Activated T-cell treated with anti-CD3 and anti-CD28 coated beads, Interleukin-2, amount 50 U/mL, for 72 hours (primary cell): ENCODE measurements around the gene ZNF746. TPM values are rescaled to one million over a fixed set of nuclear protein-coding genes. Genes with fewer than 3 reads are reported as not detected.

Experiments
- ATAC-seq, 2 donors: fragments of 150-1000 bp; cut with Tn5 transposase; replicated peaks in 1 of 2; 2 replicates each; pipeline ENCODE4 v1.10.0; 2021; ENCODE audit warnings: moderate library complexity in 2 of 2, mild to moderate bottlenecking in 1 of 2
- DNase-seq, 2 donors: peaks; one replicate each; pipeline ENCODE4 v3.0.0; 2021 to 2022; ENCODE audit warnings: mixed read lengths in 1 of 2
- H3K27ac Mint-ChIP-seq: one replicate; pipeline ENCODE4 v1.8.0; 2022; ENCODE audit warnings: mild to moderate bottlenecking, moderate library complexity, mixed read lengths
- H3K27me3 Mint-ChIP-seq: one replicate; pipeline ENCODE4 v1.8.0; 2022; ENCODE audit warnings: low read depth, mixed read lengths
- H3K36me3 Mint-ChIP-seq, 2 donors: one replicate each; pipeline ENCODE4 v1.8.0; 2022; ENCODE audit warnings: mixed read lengths in 2 of 2, mild to moderate bottlenecking in 1 of 2; ENCODE audit not compliant: insufficient read depth in 2 of 2
- H3K4me1 Mint-ChIP-seq: one replicate; pipeline ENCODE4 v1.8.0; 2022; ENCODE audit warnings: low read depth, mixed read lengths
- H3K4me3 Mint-ChIP-seq, 2 donors: one replicate each; pipeline ENCODE4 v1.8.0; 2022; ENCODE audit warnings: mild to moderate bottlenecking in 2 of 2, mixed read lengths in 2 of 2, moderate library complexity in 2 of 2
- H3K9me3 Mint-ChIP-seq, 2 donors: one replicate each; pipeline ENCODE4 v1.8.0; 2022; ENCODE audit warnings: mixed read lengths in 2 of 2
- total RNA-seq, 2 donors: library from RNA; stranded (reverse); gene quantifications; one replicate each; pipeline ENCODE4 v1.2.3, GENCODE V29; 2022

Gene ZNF746
- total RNA-seq, 2 donors from 2014 or later: 20.3 to 21.9 TPM

DNA sequence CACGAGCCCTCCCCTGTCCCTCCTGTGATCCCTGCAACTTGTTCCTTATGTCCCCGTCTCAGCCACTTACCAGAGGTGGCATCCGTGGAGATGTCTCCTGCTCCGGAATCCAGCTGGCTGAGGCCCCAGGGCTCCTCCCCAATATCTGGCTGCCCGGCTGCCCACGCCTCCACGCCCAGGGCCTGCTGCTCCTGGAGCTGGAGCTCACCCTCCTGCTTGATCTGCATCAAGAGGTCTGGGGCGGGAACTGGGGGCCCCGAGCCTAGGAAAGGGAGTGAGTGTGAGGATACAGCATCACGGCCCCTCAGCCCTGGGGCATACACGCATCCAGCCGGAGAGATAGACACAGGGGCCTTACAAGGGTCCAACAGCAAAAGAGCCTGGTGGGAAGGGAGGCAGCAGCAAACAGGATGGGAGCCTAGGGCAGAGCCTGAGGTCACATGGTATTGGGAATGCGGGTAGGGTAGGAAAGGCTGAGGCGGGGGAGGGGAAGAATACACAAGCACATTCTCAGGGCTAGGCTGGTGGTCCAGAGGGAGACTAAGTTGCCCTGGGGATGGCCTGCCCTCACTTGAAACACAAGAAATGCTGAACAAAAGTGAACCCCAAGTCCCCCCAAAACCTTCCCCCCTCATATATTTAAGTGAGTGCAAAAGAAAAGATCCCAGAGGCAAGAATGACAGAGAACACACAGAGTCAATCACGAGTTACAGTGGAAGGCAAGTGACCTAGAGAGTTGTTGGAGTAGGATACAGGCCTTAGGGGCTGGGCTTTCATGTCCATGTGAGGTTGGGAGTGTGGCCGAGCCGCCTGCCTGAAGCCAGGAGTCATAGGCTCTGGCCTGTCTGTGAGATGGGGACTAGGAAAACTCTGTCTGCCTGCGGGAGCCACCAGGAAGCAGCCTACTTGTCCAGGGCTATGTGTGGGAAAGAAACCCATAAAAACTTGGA lies 19.8 kb downstream of the ZNF746 start:
- Mint-ChIP-seq H3K4me3 (no peak overlapping the region), H3K36me3 (peaks cover 11 to 18% of the 10 kb centered on the region in 2 donors), H3K4me1 (no peaks in the 10 kb centered on the region), H3K9me3 (peaks cover 0 to 7% of the 10 kb centered on the region in 2 donors), H3K27me3 (no peaks in the 10 kb centered on the region), H3K27ac (peak overlapping the region; percentile 6)
- DNase-seq (no peak), ATAC-seq (no peak)

DNA sequence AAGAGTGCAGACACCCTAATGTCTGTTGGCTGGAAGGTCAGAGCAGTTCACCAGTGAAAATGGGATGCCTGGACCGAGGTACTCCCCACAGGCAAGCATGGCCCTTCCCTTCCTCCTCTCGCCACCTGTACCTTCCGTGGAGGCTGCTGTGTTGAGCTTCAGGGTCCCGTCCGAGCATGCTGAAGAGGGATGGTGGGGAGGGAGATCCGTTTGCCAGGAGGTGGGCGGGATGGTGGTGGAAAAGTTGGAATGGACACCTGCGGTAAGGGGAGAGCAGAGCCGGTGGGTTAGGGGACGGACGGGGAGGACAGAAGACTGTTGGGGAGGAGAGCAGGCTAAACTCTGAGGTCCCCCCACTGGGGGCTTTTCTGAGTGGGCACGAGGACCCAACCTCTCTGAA lies 20.8 kb downstream of the ZNF746 start:
- H3K27ac Mint-ChIP-seq: no peak overlapping the region
- DNase-seq (no peak), ATAC-seq (no peak)
- peaks cover 0 to 7% of the 10 kb centered on the region in 2 donors for H3K9me3 Mint-ChIP-seq
- no peak overlapping the region for H3K4me3 Mint-ChIP-seq
- H3K27me3 Mint-ChIP-seq: no peaks in the 10 kb centered on the region
- no peaks in the 10 kb centered on the region for H3K4me1 Mint-ChIP-seq
- peaks cover 13 to 20% of the 10 kb centered on the region in 2 donors for H3K36me3 Mint-ChIP-seq

DNA sequence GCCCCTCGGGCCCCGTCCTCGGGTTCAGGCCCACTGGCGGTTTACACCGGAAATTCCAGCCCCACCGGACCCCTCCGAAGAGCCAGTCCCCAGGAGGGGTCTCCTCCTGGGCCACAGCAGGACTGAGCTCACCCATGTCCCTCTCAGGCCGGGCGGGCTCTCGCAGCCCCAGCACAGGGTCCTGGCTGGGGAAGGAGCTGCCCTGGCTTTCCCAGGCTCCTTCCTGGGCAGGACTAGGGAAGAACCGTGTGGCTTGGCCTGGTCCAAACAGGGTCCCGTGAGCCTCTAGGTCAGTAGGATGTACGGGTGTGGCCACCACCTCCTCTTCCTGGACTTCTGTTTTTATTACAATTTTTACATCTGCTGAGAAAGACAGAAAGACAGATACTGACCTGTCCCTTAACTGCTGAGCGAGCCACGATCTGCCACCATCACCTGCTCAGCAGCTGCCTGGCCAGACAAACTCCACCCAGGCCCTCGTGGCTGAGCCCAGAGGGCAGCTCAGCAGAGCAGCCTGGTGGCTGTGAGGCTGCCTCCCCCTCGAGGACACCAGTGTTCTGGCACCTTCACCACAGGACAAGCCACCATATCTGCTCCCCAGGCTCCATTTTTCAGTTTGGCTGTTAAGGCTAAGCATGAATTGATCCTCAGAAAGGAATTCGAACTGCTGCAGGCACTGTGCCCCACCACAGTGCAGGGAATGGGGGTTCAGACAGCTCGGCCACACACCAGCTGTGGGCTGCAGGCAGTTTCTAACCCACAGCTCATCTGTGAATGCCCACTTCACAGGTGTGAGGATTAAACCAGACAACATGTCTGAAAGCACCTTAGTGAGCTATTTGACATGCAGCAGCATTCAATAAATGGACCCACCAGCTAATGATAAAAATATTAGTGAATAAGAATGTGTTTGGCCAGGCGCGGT lies 22.2 kb downstream of the ZNF746 start:
- ATAC-seq (no peak), DNase-seq (no peak)
- peaks cover 14 to 22% of the 10 kb centered on the region in 2 donors for H3K36me3 Mint-ChIP-seq
- no peaks in the 10 kb centered on the region for H3K4me1 Mint-ChIP-seq
- no peak overlapping the region for H3K4me3 Mint-ChIP-seq
- H3K27me3 Mint-ChIP-seq: no peaks in the 10 kb centered on the region
- peaks cover 2 to 7% of the 10 kb centered on the region in 2 donors for H3K9me3 Mint-ChIP-seq
- H3K27ac Mint-ChIP-seq: no peak overlapping the region

GRCh38 chr7:149474309-149475120 lies 23.1 kb downstream of the ZNF746 start:
- Mint-ChIP-seq H3K4me1 (no peaks in the 10 kb centered on the region), H3K9me3 (peaks cover 2 to 7% of the 10 kb centered on the region in 2 donors), H3K36me3 (peaks cover 15 to 20% of the 10 kb centered on the region in 2 donors), H3K4me3 (no peak overlapping the region), H3K27ac (no peak overlapping the region), H3K27me3 (no peaks in the 10 kb centered on the region)
- no peak for ATAC-seq
- DNase-seq: no peak

DNA sequence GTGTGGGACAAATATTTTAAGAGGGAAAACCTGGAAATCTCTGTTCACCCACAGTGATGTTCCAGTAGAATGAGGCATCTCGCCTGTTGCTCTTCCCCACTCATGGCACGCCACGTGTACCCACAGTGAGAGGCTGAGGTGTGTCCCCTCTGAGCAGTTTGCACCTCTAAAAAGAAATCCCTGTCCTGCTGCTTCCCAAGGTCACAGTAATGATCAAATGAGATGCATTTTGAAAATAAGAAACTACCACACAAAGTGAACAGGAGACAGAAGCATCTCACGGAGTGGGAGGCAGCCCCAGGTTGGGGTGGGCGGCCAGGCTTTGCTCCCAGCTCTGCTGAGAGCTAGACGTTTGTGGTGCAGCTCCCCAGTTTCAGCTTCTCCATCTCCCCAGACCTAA lies 24.4 kb downstream of the ZNF746 start:
- Mint-ChIP-seq H3K27ac (no peak overlapping the region), H3K9me3 (peaks cover 0 to 2% of the 10 kb centered on the region in 2 donors), H3K4me1 (no peaks in the 10 kb centered on the region), H3K4me3 (no peak overlapping the region), H3K36me3 (peaks cover 7 to 11% of the 10 kb centered on the region in 2 donors), H3K27me3 (no peaks in the 10 kb centered on the region)
- DNase-seq (no peak), ATAC-seq (no peak)

DNA sequence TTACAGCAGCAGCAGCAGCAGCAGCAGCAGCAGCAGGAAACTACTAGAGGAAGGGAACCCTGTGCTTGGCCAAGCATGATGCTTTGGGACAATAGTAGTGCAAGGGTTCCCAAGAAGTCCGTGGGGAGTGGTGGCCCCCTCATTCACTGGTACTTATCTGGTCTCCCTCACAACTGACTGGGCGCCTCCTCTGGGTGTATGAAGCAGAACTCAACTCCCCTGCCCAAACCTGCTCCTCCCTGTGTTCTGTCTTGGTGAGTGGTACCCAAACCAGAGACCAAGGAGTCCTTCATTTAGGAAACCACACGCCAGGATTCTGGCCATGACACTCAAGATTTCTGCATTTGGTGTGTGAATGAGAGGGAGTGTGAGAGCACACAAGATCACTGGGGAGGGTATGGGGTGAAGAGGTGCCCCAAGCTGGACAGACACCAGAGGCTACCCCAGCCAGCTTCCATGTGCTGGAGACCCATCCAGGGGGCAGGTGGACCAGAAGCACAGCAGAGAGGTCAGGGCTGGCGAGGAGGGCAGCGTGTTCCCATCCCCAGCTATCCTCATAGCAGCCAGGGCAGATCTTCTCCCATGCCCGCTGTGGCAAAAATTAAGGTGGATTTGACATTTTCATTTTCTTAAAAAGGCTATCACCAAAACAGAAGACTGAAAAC lies 26.2 kb downstream of the ZNF746 start:
- Mint-ChIP-seq H3K9me3 (peaks cover under 1 to 2% of the 10 kb centered on the region in 2 donors), H3K27me3 (no peaks in the 10 kb centered on the region), H3K4me1 (no peaks in the 10 kb centered on the region), H3K36me3 (peaks cover 7 to 8% of the 10 kb centered on the region in 2 donors), H3K27ac (no peak overlapping the region), H3K4me3 (no peak overlapping the region)
- ATAC-seq: no peak
- DNase-seq: no peak

DNA sequence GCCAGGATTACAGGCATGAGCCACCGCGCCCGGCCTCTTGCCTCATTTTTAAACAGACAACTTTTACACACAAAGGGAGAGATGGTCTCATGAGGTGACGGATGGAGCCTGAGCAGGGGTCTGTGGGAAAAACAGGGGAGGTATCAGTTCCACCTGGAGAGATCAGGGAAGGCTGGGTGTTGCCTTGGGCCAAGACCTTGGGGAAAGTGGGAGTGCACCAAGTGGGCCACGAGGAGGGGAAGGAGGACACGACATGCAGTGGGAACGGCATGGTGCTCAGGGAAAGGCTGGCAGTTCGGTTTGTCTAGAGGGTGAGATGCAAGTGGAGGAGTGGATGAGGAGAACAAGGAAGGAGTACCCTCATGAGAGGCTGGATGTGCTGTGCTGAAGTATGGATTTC lies 27.8 kb downstream of the ZNF746 start:
- Mint-ChIP-seq H3K4me3 (no peak overlapping the region), H3K4me1 (no peaks in the 10 kb centered on the region), H3K9me3 (peaks cover 2 to 4% of the 10 kb centered on the region in 2 donors), H3K36me3 (peaks cover 6 to 10% of the 10 kb centered on the region in 2 donors), H3K27ac (no peak overlapping the region), H3K27me3 (no peaks in the 10 kb centered on the region)
- ATAC-seq (no peak), DNase-seq (no peak)

DNA sequence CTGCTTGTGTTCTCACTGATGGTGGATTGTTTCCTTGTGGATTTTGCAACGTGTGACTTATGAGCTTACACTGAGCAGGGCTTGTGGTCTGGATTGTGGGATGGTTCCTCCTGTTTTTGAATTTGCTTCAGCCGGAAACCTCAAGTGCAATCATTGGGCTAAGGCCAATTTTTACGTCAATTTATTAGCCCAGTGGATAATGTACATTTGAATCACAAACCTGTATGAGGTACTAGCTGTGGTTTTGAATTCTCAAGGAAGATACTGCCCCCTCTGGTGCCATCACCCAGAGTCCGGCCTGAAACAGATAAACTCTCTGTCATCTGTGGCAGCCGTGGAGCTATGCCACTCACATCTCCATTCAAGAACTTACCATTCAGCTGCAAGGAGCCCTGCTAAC lies 29.4 kb downstream of the ZNF746 start:
- peaks cover 2 to 4% of the 10 kb centered on the region in 2 donors for H3K9me3 Mint-ChIP-seq
- no peaks in the 10 kb centered on the region for H3K27me3 Mint-ChIP-seq
- ATAC-seq (peak in 1 of 2 donors; percentile 19), DNase-seq (no peak)
- H3K27ac Mint-ChIP-seq: no peak overlapping the region
- H3K36me3 Mint-ChIP-seq: peaks cover 6 to 10% of the 10 kb centered on the region in 2 donors
- H3K4me3 Mint-ChIP-seq: no peak overlapping the region
- no peaks in the 10 kb centered on the region for H3K4me1 Mint-ChIP-seq

DNA sequence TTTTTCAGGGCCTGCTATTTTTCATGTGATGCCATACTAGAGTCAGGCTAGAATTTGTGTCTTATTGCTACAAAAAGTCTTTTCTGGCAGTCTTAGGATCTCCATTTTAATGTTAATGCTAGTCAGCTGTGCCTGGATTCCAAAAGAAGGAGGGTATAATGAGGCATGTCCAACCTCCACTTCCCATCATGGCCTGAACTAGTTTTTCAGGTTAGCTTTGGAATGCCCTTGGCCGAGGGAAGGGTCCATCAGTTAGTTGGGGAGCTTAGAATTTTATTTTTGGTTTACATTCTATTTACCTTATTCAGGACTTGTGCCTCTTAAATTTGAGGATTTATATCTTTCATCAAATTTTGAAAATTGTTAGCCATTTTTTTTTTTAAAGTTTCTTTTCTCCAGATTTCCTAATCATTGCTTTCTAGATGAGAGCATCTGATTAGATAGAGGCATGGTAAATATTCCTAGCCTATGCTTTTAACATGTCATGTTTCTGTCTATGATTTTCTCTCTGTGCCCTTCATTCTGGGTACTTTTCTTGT lies 30.2 kb downstream of the ZNF746 start:
- Mint-ChIP-seq H3K27ac (no peak overlapping the region), H3K4me1 (no peaks in the 10 kb centered on the region), H3K9me3 (peaks cover 2 to 4% of the 10 kb centered on the region in 2 donors), H3K4me3 (no peak overlapping the region), H3K27me3 (no peaks in the 10 kb centered on the region), H3K36me3 (peaks cover 3 to 7% of the 10 kb centered on the region in 2 donors)
- DNase-seq (no peak), ATAC-seq (no peak)

DNA sequence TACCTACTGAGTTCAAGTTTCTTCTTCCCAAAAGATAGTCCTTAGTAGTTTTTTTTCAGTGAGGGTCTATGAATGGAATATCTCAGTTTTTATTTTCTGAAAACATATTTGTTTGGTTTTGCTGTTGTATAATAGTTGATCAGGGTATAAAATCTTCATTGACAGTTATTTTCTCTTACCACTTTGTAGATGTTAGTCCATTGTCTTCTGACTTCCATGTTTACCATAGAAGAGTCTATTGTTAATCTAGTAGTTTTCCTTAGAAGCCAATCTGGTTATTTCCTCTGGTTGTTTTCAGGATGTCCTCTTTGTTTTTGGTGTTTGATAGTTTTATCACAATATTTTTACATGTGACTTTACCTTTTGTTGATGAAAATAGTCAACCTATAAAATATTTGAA lies 31.2 kb downstream of the ZNF746 start:
- no peak for ATAC-seq
- Mint-ChIP-seq H3K4me3 (no peak overlapping the region), H3K36me3 (peaks cover 3 to 6% of the 10 kb centered on the region in 2 donors), H3K27ac (no peak overlapping the region), H3K27me3 (no peaks in the 10 kb centered on the region), H3K9me3 (peaks cover 2 to 4% of the 10 kb centered on the region in 2 donors), H3K4me1 (peaks cover 2% of the 10 kb centered on the region)
- no peak for DNase-seq

- Mint-ChIP-seq H3K9me3 (peaks cover 0 to 4% of the 10 kb centered on the region in 2 donors), H3K27me3 (no peaks in the 10 kb centered on the region), H3K4me1 (peaks cover 13% of the 10 kb centered on the region), H3K4me3 (no peak overlapping the region), H3K36me3 (peaks cover 4% of the 10 kb centered on the region in 2 donors), H3K27ac (no peak overlapping the region)
- ATAC-seq (no peak), DNase-seq (no peak)
Measured at GRCh38 chr7:149463500-149464161, 34.0 kb downstream of the ZNF746 start.
